ENCODE measurements around the gene NPTX1. TPM values are rescaled to one million over a fixed set of nuclear protein-coding genes. Genes with fewer than 3 reads are reported as not detected.

The NPTX1 gene
- total RNA-seq, 1 donor from 2014 or later: 0.20 TPM

GRCh38 chr17:80431246-80432195 lies 44.9 kb downstream of the NPTX1 start:
- CTCF ChIA-PET: interaction anchor here (0.8 kb wide), 1 partner anchor 539 kb away, joined by 3 read pairs; no protein-coding TSS in a partner anchor

DNA sequence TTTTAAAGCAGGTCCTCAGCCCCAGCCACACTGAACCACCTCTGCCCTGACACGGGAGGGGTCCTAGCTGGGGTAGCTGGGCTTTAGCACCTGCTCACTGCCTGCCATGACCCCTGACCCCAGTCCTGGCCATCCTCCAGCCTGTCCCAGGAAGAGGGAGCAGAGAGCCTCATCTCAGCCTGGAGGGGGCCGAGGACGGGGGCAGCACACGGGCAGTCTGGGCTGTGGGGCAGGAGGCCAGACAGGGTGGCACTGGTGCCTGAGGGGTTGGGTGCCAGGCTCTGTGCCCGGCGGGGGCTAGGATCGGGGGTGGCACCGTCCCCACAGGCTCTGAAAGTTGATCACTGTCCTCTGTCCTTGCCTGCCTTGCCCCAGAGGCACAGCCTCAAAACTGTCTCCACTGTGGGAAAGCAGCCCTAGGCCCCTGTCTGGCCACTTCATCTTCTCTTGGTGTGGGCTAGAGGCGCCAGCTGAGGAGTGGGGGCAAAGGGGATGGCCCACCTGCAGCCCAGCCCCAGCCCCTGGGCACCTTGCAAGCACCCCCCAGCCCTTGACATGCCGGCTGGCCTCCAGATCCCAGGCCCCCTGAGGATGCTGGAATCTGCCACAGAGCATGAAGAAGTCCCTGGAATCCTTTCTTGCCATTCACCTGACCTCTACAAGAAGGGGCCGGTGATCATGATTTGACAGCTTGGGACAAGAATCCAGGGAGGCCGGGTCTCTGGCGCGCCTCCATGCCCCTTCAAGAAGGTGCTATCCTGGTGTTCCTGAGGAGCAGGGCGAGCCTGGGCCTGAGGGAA lies 45.8 kb downstream of the NPTX1 start:
- ChIA-PET CTCF (no interaction called here), POLR2A (no interaction called here)
- H3K4me1 Mint-ChIP-seq: peaks cover 13% of the 10 kb centered on the region
- ATAC-seq (ENCODE audit: low read depth): no peak
- no peak for DNase-seq
- H3K27ac Mint-ChIP-seq: no peak overlapping the region
- no peak overlapping the region for H3K4me3 Mint-ChIP-seq
- no peaks in the 10 kb centered on the region for H3K9me3 Mint-ChIP-seq
- TF ChIP-seq, protein P1, sequence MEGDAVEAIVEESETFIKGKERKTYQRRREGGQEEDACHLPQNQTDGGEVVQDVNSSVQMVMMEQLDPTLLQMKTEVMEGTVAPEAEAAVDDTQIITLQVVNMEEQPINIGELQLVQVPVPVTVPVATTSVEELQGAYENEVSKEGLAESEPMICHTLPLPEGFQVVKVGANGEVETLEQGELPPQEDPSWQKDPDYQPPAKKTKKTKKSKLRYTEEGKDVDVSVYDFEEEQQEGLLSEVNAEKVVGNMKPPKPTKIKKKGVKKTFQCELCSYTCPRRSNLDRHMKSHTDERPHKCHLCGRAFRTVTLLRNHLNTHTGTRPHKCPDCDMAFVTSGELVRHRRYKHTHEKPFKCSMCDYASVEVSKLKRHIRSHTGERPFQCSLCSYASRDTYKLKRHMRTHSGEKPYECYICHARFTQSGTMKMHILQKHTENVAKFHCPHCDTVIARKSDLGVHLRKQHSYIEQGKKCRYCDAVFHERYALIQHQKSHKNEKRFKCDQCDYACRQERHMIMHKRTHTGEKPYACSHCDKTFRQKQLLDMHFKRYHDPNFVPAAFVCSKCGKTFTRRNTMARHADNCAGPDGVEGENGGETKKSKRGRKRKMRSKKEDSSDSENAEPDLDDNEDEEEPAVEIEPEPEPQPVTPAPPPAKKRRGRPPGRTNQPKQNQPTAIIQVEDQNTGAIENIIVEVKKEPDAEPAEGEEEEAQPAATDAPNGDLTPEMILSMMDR (IDR thresholded peaks at IDR 0.05): no peak
- H3K36me3 Mint-ChIP-seq (ENCODE audit: low read depth): no peaks in the 10 kb centered on the region
- intact Hi-C loops (cut with micrococcal nuclease): no loop called here
- no peaks in the 10 kb centered on the region for H3K27me3 Mint-ChIP-seq

More at GRCh38 chr17:80431246-80432195, 44.9 kb downstream of the NPTX1 start:
- POLR2A ChIA-PET: no interaction called here
- ATAC-seq (ENCODE audit: low read depth) (no peak), DNase-seq (no peak)
- intact Hi-C loops (cut with micrococcal nuclease): no loop called here
- Mint-ChIP-seq H3K36me3 (ENCODE audit: low read depth) (no peaks in the 10 kb centered on the region), H3K9me3 (peaks cover 7% of the 10 kb centered on the region), H3K27ac (no peak overlapping the region), H3K27me3 (no peaks in the 10 kb centered on the region), H3K4me1 (peaks cover 7% of the 10 kb centered on the region), H3K4me3 (no peak overlapping the region)
- TF ChIP-seq, protein P1 (IDR thresholded peaks at IDR 0.05): no peak

DNA sequence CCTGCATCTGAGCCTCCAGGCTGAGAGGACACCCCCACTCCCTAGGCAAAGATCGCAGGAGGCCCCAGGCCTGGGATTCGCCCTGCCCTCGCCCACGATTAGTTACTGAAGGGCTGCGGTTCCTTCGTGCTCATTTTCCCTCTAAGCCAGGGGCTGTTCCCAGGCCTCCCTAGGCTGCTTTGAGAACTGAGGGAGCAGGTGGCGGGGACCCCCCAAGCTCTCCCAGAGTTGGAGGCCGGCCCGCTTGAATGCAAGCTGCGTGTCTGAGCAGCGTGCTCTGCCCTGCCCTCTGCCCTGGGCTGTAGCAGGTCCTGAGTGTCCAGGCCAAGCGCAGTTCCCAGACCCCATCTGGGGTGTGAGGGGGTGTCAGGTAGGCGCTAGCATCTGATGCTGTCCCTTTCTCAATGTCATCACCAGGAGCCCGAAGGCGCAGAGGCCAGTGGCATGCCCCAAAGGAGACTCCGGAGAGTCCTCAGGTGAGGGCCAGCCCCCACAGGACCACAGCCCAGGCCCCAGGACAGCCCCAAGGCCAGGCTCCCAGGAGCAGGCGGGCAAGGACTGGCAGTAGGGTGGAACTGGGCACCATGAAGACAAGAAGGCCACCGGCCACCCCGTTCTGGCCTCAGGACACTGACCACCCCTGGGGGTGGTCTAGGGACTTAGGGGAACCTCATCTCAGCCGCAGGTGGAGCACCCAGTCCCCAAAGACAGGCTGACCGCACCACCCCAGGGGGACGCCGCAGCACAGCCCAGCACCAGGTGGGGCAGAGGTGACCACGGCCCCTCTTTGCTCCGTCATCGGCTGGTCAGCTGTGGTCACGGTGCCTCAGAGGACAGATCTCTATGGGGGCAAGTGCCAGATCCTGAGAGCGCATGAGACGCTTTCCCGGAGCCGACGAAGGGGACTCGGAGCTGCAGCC lies 46.8 kb downstream of the NPTX1 start:
- Mint-ChIP-seq H3K27me3 (no peaks in the 10 kb centered on the region), H3K4me3 (no peak overlapping the region), H3K36me3 (ENCODE audit: low read depth) (no peaks in the 10 kb centered on the region), H3K4me1 (peaks cover 20% of the 10 kb centered on the region), H3K27ac (no peak overlapping the region), H3K9me3 (no peaks in the 10 kb centered on the region)
- POLR2A ChIA-PET: no interaction called here
- DNase-seq (no peak), ATAC-seq (ENCODE audit: low read depth) (no peak)
- TF ChIP-seq, protein P1 (IDR thresholded peaks at IDR 0.05): no peak
- CTCF ChIA-PET: no interaction called here
- intact Hi-C loops (cut with micrococcal nuclease): loop anchor here (5.0 kb wide), 1 partner anchor 308 kb away; no protein-coding TSS in a partner anchor

DNA sequence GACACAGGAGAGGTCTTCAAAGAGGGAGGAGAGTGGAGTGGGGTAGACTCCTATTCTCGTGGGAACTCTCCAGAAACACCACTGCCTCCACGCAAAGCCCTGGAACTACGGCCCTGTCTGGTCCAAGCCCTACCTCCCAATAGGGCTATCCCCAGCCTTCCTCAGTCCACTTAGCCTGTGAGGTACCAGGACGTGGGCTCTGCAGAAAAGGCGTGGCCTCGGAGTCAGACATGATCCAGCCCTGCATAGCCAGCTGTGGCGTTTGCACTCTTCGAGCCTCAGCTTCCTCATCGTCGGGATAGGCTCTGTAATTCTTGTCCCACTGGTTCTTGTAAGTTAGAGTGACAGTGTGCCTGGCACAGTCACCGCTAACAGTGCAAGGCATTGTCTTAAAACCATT lies 47.6 kb downstream of the NPTX1 start:
- Mint-ChIP-seq H3K4me3 (no peak overlapping the region), H3K27ac (no peak overlapping the region), H3K36me3 (ENCODE audit: low read depth) (no peaks in the 10 kb centered on the region), H3K9me3 (no peaks in the 10 kb centered on the region), H3K4me1 (peaks cover 28% of the 10 kb centered on the region), H3K27me3 (no peaks in the 10 kb centered on the region)
- ChIA-PET CTCF (interaction anchor here (3.6 to 4.3 kb wide), 2 partner anchors 148 to 541 kb away, joined by 28 to 52 read pairs; no protein-coding TSS in a partner anchor), POLR2A (interaction anchor here (1.0 kb wide), 1 partner anchor 26 kb away, joined by 4 read pairs; no protein-coding TSS in a partner anchor)
- TF ChIP-seq, protein P1 (IDR thresholded peaks at IDR 0.05): no peak
- no peak for ATAC-seq (ENCODE audit: low read depth)
- no peak for DNase-seq
- intact Hi-C loops (cut with micrococcal nuclease): loop anchor here (5.0 kb wide), 1 partner anchor 309 kb away; no protein-coding TSS in a partner anchor
